A549 (cell line): ENCODE results near the gene MUC5B.

Experiments used
- CTCF ChIP-seq: fragments of >200 bp; sonication (Bioruptor Twin); formaldehyde crosslinking; IDR thresholded peaks from 3 replicates; pipeline ENCODE4 v1.5.1; 2016
- EP300 ChIP-seq, 2 experiments: fragments of >200 bp; sonication (Bioruptor Twin); formaldehyde crosslinking; IDR thresholded peaks; 2 replicates in 1 of 2; 3 replicates in 1 of 2; pipeline ENCODE4 v1.6.1; 2016 to 2017
- MAFK ChIP-seq: fragments of 450-650 bp; IDR thresholded peaks from 2 replicates; pipeline ENCODE4 v1.6.1; 2014; ENCODE audit not compliant: partially characterized antibody
- POLR2A ChIP-seq: IDR thresholded peaks from 2 replicates; pipeline ENCODE4 v1.6.1; 2012; ENCODE audit warnings: mild to moderate bottlenecking, low read length
- RCOR1 ChIP-seq: fragments of 150-350 bp; IDR thresholded peaks from 2 replicates; pipeline ENCODE4 v1.6.1; 2014; ENCODE audit warnings: antibody characterized with exemption, low read length, low read depth

- TF ChIP-seq CTCF (no peak), EP300 (IDR thresholded peaks at IDR 0.05) (no peak), MAFK (no peak), RCOR1 (no peak), POLR2A (no peak)
Measured at GRCh38 chr11:1281326-1281973, 58.6 kb downstream of the MUC5B start.
